Stomach smooth muscle (tissue), 2 donors: Measurements from ENCODE around the gene LIMA1.
A peak's percentile ranks its signal among the peaks of the same experiment; 100 is the strongest.
"Not testable (repeated sequence)": the region's sequence is repeated elsewhere in the genome, so short reads cannot be mapped to it uniquely, and the experiment has no call there.

ENCODE experiments used
- H3K27ac ChIP-seq: one replicate; pipeline ENCODE4 v1.7.0; 2013; ENCODE audit warnings: mild to moderate bottlenecking, low read length, inconsistent platforms
- H3K27me3 ChIP-seq, 2 donors: one replicate each; pipeline ENCODE4 v1.7.0; 2013; ENCODE audit warnings: low read length in 2 of 2; ENCODE audit not compliant: insufficient read depth in 2 of 2, control insufficient read depth in 1 of 2
- H3K36me3 ChIP-seq, 2 donors: one replicate each; pipeline ENCODE4 v1.7.0; 2013; ENCODE audit warnings: low read length in 2 of 2; ENCODE audit not compliant: control insufficient read depth in 2 of 2, insufficient read depth in 2 of 2
- H3K4me1 ChIP-seq: one replicate; pipeline ENCODE4 v1.7.0; 2013; ENCODE audit warnings: low read length; ENCODE audit not compliant: control insufficient read depth, insufficient read depth
- H3K4me3 ChIP-seq, 2 donors: one replicate each; pipeline ENCODE4 v1.7.0; 2013; ENCODE audit warnings: low read length in 2 of 2
- H3K9ac ChIP-seq, 2 donors: one replicate each; pipeline ENCODE4 v1.7.0; 2013; ENCODE audit warnings: low read length in 2 of 2, mild to moderate bottlenecking in 1 of 2
- H3K9me3 ChIP-seq, 2 donors: one replicate each; pipeline ENCODE4 v1.7.0; 2013; ENCODE audit warnings: low read length in 2 of 2; ENCODE audit not compliant: control insufficient read depth in 2 of 2
- donor health status: healthy.
- donor health status: Pancreatic carcinoma.

Gene LIMA1

GRCh38 chr12:50166799-50167048 is 116.6 kb downstream of the LIMA1 start:
- peak overlapping the region; percentile 89 to 94 for H3K9ac ChIP-seq
- H3K27ac ChIP-seq: peak overlapping the region; percentile 88
- no peaks in the 10 kb centered on the region for H3K27me3 ChIP-seq
- H3K9me3 ChIP-seq: no peaks in the 10 kb centered on the region
- H3K4me1 ChIP-seq: peaks cover 11% of the 10 kb centered on the region
- H3K4me3 ChIP-seq: peak overlapping the region; percentile 85 to 88
- H3K36me3 ChIP-seq: no peaks in the 10 kb centered on the region

GRCh38 chr12:50164963-50165362 is 118.4 kb downstream of the LIMA1 start:
- no peak overlapping the region for H3K4me3 ChIP-seq
- H3K36me3 ChIP-seq: no peaks in the 10 kb centered on the region
- no peaks in the 10 kb centered on the region for H3K9me3 ChIP-seq
- H3K4me1 ChIP-seq: peaks cover 11% of the 10 kb centered on the region
- H3K9ac ChIP-seq: no peak overlapping the region
- no peak overlapping the region for H3K27ac ChIP-seq
- no peaks in the 10 kb centered on the region for H3K27me3 ChIP-seq

GRCh38 chr12:50162230-50162629 is 121.1 kb downstream of the LIMA1 start:
- Histone ChIP-seq H3K36me3 (no peaks in the 10 kb centered on the region), H3K9me3 (no peaks in the 10 kb centered on the region), H3K4me1 (peaks cover 7% of the 10 kb centered on the region), H3K4me3 (no peak overlapping the region), H3K27ac (no peak overlapping the region), H3K27me3 (no peaks in the 10 kb centered on the region), H3K9ac (no peak overlapping the region)

- no peaks in the 10 kb centered on the region for H3K36me3 ChIP-seq
- no peak overlapping the region for H3K27ac ChIP-seq
- no peaks in the 10 kb centered on the region for H3K27me3 ChIP-seq
- no peak overlapping the region for H3K9ac ChIP-seq
- H3K9me3 ChIP-seq: no peaks in the 10 kb centered on the region
- no peak overlapping the region for H3K4me3 ChIP-seq
- no peaks in the 10 kb centered on the region for H3K4me1 ChIP-seq
These were observed 122.7 kb downstream of the LIMA1 start for GRCh38 chr12:50160643-50161042.

GRCh38 chr12:50157259-50157658 is 126.1 kb downstream of the LIMA1 start:
- Histone ChIP-seq H3K36me3 (no peaks in the 10 kb centered on the region), H3K4me1 (no peaks in the 10 kb centered on the region), H3K9ac (no peak overlapping the region), H3K27me3 (no peaks in the 10 kb centered on the region), H3K4me3 (no peak overlapping the region), H3K9me3 (no peaks in the 10 kb centered on the region), H3K27ac (no peak overlapping the region)

GRCh38 chr12:50156641-50157040 is 126.7 kb downstream of the LIMA1 start:
- Histone ChIP-seq H3K9ac (no peak overlapping the region), H3K4me1 (no peaks in the 10 kb centered on the region), H3K9me3 (no peaks in the 10 kb centered on the region), H3K4me3 (no peak overlapping the region), H3K27me3 (no peaks in the 10 kb centered on the region), H3K27ac (no peak overlapping the region), H3K36me3 (no peaks in the 10 kb centered on the region)

- H3K36me3 ChIP-seq, H3K27me3 ChIP-seq, H3K4me3 ChIP-seq, H3K27ac ChIP-seq, H3K4me1 ChIP-seq, H3K9ac ChIP-seq, H3K9me3 ChIP-seq: not testable (repeated sequence)
These were observed 128.4 kb downstream of the LIMA1 start for GRCh38 chr12:50154947-50155346.

GRCh38 chr12:50151047-50151687 is 132.2 kb downstream of the LIMA1 start:
- no peak overlapping the region for H3K27ac ChIP-seq
- no peaks in the 10 kb centered on the region for H3K27me3 ChIP-seq
- no peak overlapping the region for H3K4me3 ChIP-seq
- H3K4me1 ChIP-seq: no peaks in the 10 kb centered on the region
- no peaks in the 10 kb centered on the region for H3K36me3 ChIP-seq
- no peak overlapping the region for H3K9ac ChIP-seq
- no peaks in the 10 kb centered on the region for H3K9me3 ChIP-seq

- H3K27me3 ChIP-seq: no peaks in the 10 kb centered on the region
- H3K27ac ChIP-seq: no peak overlapping the region
- no peaks in the 10 kb centered on the region for H3K9me3 ChIP-seq
- no peaks in the 10 kb centered on the region for H3K4me1 ChIP-seq
- no peak overlapping the region for H3K4me3 ChIP-seq
- H3K9ac ChIP-seq: no peak overlapping the region
- H3K36me3 ChIP-seq: no peaks in the 10 kb centered on the region
These were observed 134.0 kb downstream of the LIMA1 start for GRCh38 chr12:50149311-50149710.

GRCh38 chr12:50148011-50148410 is 135.3 kb downstream of the LIMA1 start:
- H3K9me3 ChIP-seq, H3K9ac ChIP-seq, H3K36me3 ChIP-seq, H3K27ac ChIP-seq, H3K27me3 ChIP-seq, H3K4me1 ChIP-seq, H3K4me3 ChIP-seq: not testable (repeated sequence)

GRCh38 chr12:50147281-50147680 is 136.0 kb downstream of the LIMA1 start:
- Histone ChIP-seq H3K27ac (no peak overlapping the region), H3K4me3 (no peak overlapping the region), H3K9ac (no peak overlapping the region), H3K27me3 (no peaks in the 10 kb centered on the region), H3K4me1 (no peaks in the 10 kb centered on the region), H3K9me3 (no peaks in the 10 kb centered on the region), H3K36me3 (peaks cover 0 to 3% of the 10 kb centered on the region in 2 donors)
